Lung (tissue), 12 donors: ENCODE results near the gene MEX3D. TPM values are rescaled to one million over a fixed set of nuclear protein-coding genes. Genes with fewer than 3 reads are reported as not detected.

Source experiments
- ATAC-seq: fragments of 200-7000 bp; cut with Tn5 transposase; one replicate; pipeline ENCODE4 v1.9.1; 2020; ENCODE audit warnings: moderate number of reproducible peaks; ENCODE audit not compliant: insufficient read depth, low FRiP score
- DNase-seq, 3 donors: peaks; one replicate each; pipeline ENCODE4 v3.0.0-alpha.2; 2013 to 2017
- H3K27ac ChIP-seq, 2 donors: one replicate each; pipeline ENCODE4 v1.5.1; 2013; ENCODE audit warnings: mild to moderate bottlenecking in 2 of 2, moderate library complexity in 2 of 2, control low read depth in 1 of 2, inconsistent platforms in 1 of 2, low read depth in 1 of 2, low read length in 1 of 2
- H3K27me3 ChIP-seq, 3 donors: one replicate each; pipeline ENCODE4 v1.5.1; 2013; ENCODE audit warnings: low read length in 2 of 3; ENCODE audit not compliant: control insufficient read depth in 3 of 3, insufficient read depth in 3 of 3
- H3K36me3 ChIP-seq, 4 donors: one replicate each; pipeline ENCODE4 v1.5.1; 2013; ENCODE audit warnings: low read length in 4 of 4, mild to moderate bottlenecking in 1 of 4, moderate library complexity in 1 of 4; ENCODE audit not compliant: control insufficient read depth in 4 of 4, insufficient read depth in 4 of 4
- H3K4me1 ChIP-seq, 5 donors: one replicate each; pipeline ENCODE4 v1.5.1; 2013; ENCODE audit warnings: low read length in 5 of 5, mild to moderate bottlenecking in 2 of 5, moderate library complexity in 1 of 5; ENCODE audit not compliant: control insufficient read depth in 5 of 5, insufficient read depth in 5 of 5
- H3K4me3 ChIP-seq: one replicate; pipeline ENCODE4 v1.5.1; 2013; ENCODE audit warnings: mild to moderate bottlenecking, control low read depth, moderate library complexity
- H3K9ac ChIP-seq, 2 donors: one replicate each; pipeline ENCODE4 v1.5.1; 2013; ENCODE audit warnings: low read length in 2 of 2, control low read depth in 1 of 2; ENCODE audit not compliant: insufficient read depth in 1 of 2
- H3K9me3 ChIP-seq, 4 donors: one replicate each; pipeline ENCODE4 v1.5.1; 2013; ENCODE audit warnings: low read length in 3 of 4, mild to moderate bottlenecking in 1 of 4, moderate library complexity in 1 of 4; ENCODE audit not compliant: control insufficient read depth in 4 of 4, insufficient read depth in 3 of 4
- WGBS, 2 donors: extraction: QIAGEN DNeasy Blood & Tissue Kit; methylation state at CpG; one replicate each; pipeline ENCODE4 v1.1.7; 2013; 5-methylcytosine and 5-hydroxymethylcytosine counted together
- polyA plus RNA-seq, 2 donors: library from polyadenylated mRNA; stranded (reverse); fragments of 200-250 nt; gene quantifications; one replicate each; pipeline ENCODE4 v1.2.1, GENCODE V29; 2013
- total RNA-seq, 2 donors: library from RNA; depleted of rRNA in 1 of 2; stranded (reverse); fragments of >200 nt in 1 of 2; gene quantifications; one replicate each; pipeline ENCODE4 v1.2.1, GENCODE V29; 2014 to 2021
- TF ChIP-seq, protein P1 (sequence below): IDR thresholded peaks from 2 replicates; pipeline ENCODE4 v1.5.1; 2012; ENCODE audit warnings: mild to moderate bottlenecking; ENCODE audit errors: control extremely low read depth, extremely low read depth
- donor health status: control.
- donor health status: control.
- donor health status: Bipolar disorder and iron deficiency.
- donor health status: healthy.
- donor health status: DM: yes; HTN: yes; CAD: no.

The MEX3D gene
- total and polyA plus RNA-seq, 4 donors: 4.8 to 33.9 (median 19.8) TPM

- Histone ChIP-seq H3K27ac (no peak overlapping the region), H3K4me3 (no peak overlapping the region), H3K9ac (no peak overlapping the region), H3K9me3 (peaks cover 0 to 16% (median 0%) of the 10 kb centered on the region in 4 donors), H3K27me3 (peaks cover 13 to 30% (median 29%) of the 10 kb centered on the region in 3 donors), H3K36me3 (no peaks in the 10 kb centered on the region), H3K4me1 (peaks cover 0 to 8% (median 3%) of the 10 kb centered on the region in 5 donors)
- DNase-seq (no peak), ATAC-seq (no peak)
- TF ChIP-seq, protein P1, sequence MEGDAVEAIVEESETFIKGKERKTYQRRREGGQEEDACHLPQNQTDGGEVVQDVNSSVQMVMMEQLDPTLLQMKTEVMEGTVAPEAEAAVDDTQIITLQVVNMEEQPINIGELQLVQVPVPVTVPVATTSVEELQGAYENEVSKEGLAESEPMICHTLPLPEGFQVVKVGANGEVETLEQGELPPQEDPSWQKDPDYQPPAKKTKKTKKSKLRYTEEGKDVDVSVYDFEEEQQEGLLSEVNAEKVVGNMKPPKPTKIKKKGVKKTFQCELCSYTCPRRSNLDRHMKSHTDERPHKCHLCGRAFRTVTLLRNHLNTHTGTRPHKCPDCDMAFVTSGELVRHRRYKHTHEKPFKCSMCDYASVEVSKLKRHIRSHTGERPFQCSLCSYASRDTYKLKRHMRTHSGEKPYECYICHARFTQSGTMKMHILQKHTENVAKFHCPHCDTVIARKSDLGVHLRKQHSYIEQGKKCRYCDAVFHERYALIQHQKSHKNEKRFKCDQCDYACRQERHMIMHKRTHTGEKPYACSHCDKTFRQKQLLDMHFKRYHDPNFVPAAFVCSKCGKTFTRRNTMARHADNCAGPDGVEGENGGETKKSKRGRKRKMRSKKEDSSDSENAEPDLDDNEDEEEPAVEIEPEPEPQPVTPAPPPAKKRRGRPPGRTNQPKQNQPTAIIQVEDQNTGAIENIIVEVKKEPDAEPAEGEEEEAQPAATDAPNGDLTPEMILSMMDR: no peak
- 75 to 85% methylated on average over 27 of the region's 27 CpGs for WGBS, 2 donors
Observed at GRCh38 chr19:1527650-1528309, 40.3 kb downstream of the MEX3D start.

- TF ChIP-seq, protein P1: no peak
- Histone ChIP-seq H3K9me3 (peaks cover 0 to 16% (median 0%) of the 10 kb centered on the region in 4 donors), H3K27me3 (peaks cover 13 to 32% (median 30%) of the 10 kb centered on the region in 3 donors), H3K4me3 (no peak overlapping the region), H3K9ac (no peak overlapping the region), H3K4me1 (peaks cover 0 to 8% (median 3%) of the 10 kb centered on the region in 5 donors), H3K36me3 (no peaks in the 10 kb centered on the region), H3K27ac (no peak overlapping the region)
- WGBS, 2 donors: 76 to 80% methylated on average over 15 to 18 of the region's 18 CpGs
- ATAC-seq: no peak
- DNase-seq: no peak
Observed at GRCh38 chr19:1526979-1527649, 41.0 kb downstream of the MEX3D start.

- H3K9me3 ChIP-seq: peaks cover 0 to 16% (median 0%) of the 10 kb centered on the region in 4 donors
- DNase-seq (no peak), ATAC-seq (no peak)
- no peaks in the 10 kb centered on the region for H3K36me3 ChIP-seq
- H3K4me3 ChIP-seq: no peak overlapping the region
- peaks cover 13 to 32% (median 30%) of the 10 kb centered on the region in 3 donors for H3K27me3 ChIP-seq
- WGBS, 2 donors: 75 to 80% methylated on average over 33 of the region's 33 CpGs
- peaks cover 0 to 10% (median 3%) of the 10 kb centered on the region in 5 donors for H3K4me1 ChIP-seq
- TF ChIP-seq, protein P1: no peak
- H3K9ac ChIP-seq: no peak overlapping the region
- H3K27ac ChIP-seq: no peak overlapping the region
Observed at GRCh38 chr19:1526066-1526778, 41.9 kb downstream of the MEX3D start.
